Muscle layer of colon (tissue), 2 donors: ENCODE measurements around the gene NTPCR.

Experiments used
- H3K27ac ChIP-seq: one replicate; pipeline ENCODE4 v1.7.0; 2013; ENCODE audit warnings: low read depth, mild to moderate bottlenecking, low read length, moderate library complexity
- H3K27me3 ChIP-seq, 2 donors: one replicate each; pipeline ENCODE4 v1.7.0; 2013; ENCODE audit warnings: low read length in 2 of 2, mild to moderate bottlenecking in 2 of 2; ENCODE audit not compliant: insufficient read depth in 2 of 2, control insufficient read depth in 1 of 2
- H3K36me3 ChIP-seq: one replicate; pipeline ENCODE4 v1.7.0; 2013; ENCODE audit warnings: mild to moderate bottlenecking, low read length; ENCODE audit not compliant: insufficient read depth
- H3K4me1 ChIP-seq: one replicate; pipeline ENCODE4 v1.7.0; 2013; ENCODE audit warnings: mild to moderate bottlenecking, low read length; ENCODE audit not compliant: insufficient read depth
- H3K4me3 ChIP-seq, 2 donors: one replicate each; pipeline ENCODE4 v1.7.0; 2013; ENCODE audit warnings: low read length in 2 of 2, low read depth in 1 of 2, mild to moderate bottlenecking in 1 of 2, moderate library complexity in 1 of 2
- H3K9ac ChIP-seq: one replicate; pipeline ENCODE4 v1.7.0; 2013; ENCODE audit warnings: low read length
- H3K9me3 ChIP-seq: one replicate; pipeline ENCODE4 v1.7.0; 2013; ENCODE audit warnings: mild to moderate bottlenecking, low read length
- donor health status: abdominal sarcoma.
- donor health status: Adenocarcinoma of cecum.

The NTPCR gene

DNA sequence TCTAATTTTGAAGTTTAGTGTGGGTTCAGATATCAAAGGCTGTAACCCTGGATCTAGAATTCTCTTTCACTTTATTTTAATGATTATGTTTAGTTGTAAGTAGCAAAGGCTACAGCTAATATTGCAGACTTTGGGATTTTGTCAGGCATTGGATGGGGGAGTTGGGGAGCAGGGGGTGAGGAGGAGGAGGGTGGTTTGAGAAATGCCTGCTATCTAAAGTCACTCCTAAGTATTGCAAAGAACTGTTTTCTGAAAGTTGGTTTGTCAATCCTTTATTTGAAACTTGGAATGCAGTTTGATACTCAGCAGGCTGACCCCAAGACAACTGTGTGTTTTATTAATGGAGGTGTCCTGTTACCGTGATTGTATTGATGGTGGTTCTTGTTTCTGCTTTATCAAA lies 1.2 kb downstream of the NTPCR start:
- Histone ChIP-seq H3K27me3 (no peaks in the 10 kb centered on the region), H3K9me3 (no peaks in the 10 kb centered on the region), H3K9ac (peak overlapping the region; percentile 26), H3K36me3 (no peaks in the 10 kb centered on the region), H3K4me1 (peaks cover 15% of the 10 kb centered on the region), H3K4me3 (peak overlapping the region; percentile 94), H3K27ac (no peak overlapping the region)

DNA sequence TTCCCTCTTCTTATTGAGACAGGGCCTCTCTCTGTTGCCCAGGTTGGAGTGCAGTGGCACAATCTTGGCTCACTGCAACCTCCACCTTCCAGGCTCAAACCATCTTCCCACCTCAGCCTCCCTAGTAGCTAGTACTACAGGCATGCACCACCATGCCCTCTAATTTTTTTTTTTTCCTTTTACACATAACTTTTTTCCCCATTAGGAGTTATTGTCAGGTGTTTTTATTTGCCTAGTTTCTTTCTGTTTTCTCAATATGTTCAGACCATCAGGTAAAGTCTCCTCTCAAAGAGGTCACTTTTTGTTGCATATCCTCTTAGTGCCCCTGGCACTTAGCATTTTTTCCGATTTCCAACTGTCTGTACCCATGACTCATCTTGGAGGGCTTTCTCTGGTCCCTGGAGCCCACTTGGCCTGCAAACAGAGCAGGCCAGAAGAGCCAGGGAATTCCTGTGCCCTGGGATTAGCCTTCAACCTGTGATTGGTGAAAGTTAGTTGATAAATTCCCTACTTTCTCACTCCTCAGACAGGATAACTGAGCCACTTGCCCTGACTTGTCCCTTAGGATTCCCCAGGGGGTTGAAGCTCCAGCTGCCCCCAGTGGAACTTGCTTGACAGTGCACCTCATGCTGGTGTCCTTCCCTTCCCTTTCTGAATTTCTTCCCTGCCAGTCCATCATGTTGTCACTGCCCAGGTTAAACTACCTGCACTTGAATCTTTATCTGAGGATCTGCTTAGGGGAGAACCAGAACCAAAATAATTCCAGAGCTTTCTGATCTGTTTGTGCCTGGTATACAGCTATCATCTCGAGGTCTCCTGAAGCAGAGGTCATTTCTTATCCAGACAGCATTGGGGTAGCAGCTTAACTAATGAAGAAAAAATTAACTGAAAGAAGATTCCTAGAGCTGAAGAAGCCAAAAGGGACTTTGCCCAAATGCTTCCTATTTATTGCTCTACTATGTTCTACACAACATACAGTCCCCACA lies 2.4 kb downstream of the NTPCR start:
- H3K9ac ChIP-seq = no peak overlapping the region
- no peak overlapping the region for H3K4me3 ChIP-seq
- H3K27me3 ChIP-seq = no peaks in the 10 kb centered on the region
- H3K9me3 ChIP-seq = no peaks in the 10 kb centered on the region
- H3K36me3 ChIP-seq = peaks cover 5% of the 10 kb centered on the region
- peaks cover 15% of the 10 kb centered on the region for H3K4me1 ChIP-seq
- H3K27ac ChIP-seq = no peak overlapping the region

DNA sequence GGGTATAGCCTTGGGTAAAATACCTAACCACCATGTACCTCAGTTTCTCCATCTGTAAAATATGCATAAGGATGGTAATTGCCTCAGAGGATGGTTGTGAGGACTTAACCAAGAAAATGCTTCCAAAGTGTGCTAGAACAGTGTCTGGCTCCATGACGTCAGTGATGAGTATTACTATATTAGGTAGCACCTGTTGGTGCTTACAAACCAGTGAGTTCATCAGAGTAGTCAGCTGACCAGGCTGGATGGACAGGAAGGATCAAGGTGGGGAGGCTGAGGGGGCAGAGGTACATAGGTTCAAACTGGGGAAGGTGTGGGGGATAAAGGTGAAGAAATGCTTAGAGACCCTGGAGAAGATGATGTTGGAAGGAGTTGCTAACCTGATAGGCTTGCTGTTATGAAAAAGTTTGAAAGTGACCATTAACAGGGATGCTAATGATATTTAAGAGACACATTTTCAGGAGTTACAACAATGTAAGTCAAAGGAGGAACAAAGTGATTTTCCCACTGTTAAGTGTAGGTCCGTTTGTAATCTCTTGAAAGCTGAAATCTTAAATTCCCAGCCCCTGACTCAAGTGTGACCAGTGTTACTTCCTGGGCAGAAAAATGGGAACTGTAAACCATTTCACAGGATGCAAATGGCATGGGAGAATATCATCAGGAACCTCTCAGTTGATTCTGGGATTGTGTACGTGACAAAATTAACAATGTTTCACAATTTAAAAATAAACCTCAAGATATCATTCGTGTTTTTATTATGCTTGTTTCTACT lies 4.4 kb downstream of the NTPCR start:
- Histone ChIP-seq H3K4me3 (no peak overlapping the region), H3K4me1 (peaks cover 12% of the 10 kb centered on the region), H3K36me3 (peaks cover 18% of the 10 kb centered on the region), H3K9ac (no peak overlapping the region), H3K9me3 (no peaks in the 10 kb centered on the region), H3K27me3 (no peaks in the 10 kb centered on the region), H3K27ac (no peak overlapping the region)

DNA sequence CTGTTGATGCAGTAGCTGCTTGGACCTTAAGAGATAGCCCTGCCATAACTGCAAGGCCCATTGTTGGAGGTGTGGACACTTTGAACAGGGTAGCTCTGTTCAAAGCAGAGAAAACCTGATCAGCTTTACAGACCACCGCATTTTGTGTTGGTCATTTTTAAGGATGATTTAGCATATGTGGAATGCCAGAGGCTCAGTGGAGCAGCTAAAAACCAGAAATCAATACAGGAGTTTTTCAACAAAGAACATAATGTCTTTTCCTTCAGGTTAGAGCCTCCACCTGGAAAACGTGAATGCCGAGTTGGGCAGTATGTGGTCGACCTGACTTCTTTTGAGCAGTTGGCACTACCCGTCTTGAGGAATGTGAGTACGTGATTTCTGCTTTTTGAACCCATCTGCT lies 5.7 kb downstream of the NTPCR start:
- H3K27me3 ChIP-seq = no peaks in the 10 kb centered on the region
- no peak overlapping the region for H3K27ac ChIP-seq
- H3K4me3 ChIP-seq = no peak overlapping the region
- peaks cover 18% of the 10 kb centered on the region for H3K36me3 ChIP-seq
- no peaks in the 10 kb centered on the region for H3K9me3 ChIP-seq
- no peak overlapping the region for H3K9ac ChIP-seq
- peaks cover 10% of the 10 kb centered on the region for H3K4me1 ChIP-seq

DNA sequence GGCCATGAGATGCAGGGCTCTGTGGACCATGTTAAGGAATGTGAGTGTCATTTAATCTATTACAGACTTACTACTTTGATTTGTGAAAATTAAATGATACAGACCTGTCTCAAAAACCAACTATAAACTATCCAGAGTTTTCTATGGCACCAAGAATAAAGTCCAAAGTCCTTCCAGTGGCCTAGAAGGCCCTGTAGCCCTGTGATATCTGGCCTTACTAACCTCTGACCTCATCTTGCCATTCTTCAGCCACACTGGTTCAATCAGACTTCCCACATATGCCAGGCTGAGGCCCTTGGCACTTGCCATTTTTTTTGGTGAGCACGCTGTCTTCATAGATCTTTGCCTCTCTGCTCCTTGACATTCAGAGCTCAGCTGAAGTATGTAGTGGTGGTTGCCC lies 7.7 kb downstream of the NTPCR start:
- H3K36me3 ChIP-seq = peaks cover 18% of the 10 kb centered on the region

DNA sequence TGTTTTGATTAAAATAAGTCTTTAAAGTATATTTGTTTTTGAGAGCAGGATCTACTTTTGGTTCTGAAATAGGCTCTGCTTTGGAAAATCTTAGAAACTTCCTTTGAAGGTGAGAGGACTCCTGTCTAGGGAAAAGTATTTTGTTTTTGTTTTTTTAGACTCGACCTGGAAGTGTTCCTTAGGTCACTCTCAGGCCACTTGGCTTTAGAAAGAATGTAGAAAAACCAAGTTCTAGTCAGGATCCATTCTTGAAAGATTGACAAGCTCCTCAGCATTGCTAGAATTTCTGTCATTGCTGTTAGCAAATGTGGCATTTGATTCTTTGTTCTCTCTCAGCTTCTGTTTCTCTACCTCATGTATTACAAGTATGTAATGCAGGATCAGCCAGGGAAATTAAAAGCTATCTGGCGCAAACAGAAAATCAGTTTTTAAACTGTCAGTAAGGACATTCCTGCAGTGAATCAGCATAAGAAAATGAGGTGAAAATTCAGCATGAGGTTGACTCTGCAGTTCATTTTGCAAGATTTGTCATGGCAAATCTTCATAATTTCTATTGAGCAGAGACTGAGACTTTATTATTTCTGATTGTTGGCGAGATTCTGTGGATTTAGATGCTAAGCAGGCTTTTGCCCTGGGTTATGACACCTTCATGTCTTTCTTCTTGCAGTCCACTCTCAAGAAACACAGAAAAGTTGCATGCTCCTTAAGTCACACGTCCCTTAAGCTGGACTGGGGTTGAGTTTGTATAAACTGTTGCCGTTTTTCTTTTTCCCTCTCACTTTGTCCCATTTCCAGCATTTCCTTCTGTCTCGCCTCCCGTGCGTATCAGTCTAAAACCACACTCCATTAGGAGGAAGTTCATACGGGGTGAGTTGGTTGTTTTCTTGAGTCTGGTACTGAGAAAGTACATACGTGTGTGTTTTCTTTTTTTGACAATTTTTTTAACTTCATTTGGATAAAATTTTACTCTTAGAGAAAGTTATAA lies 12.6 kb downstream of the NTPCR start:
- Histone ChIP-seq H3K9ac (no peak overlapping the region), H3K36me3 (peaks cover 11% of the 10 kb centered on the region), H3K9me3 (no peaks in the 10 kb centered on the region), H3K4me3 (no peak overlapping the region), H3K4me1 (peaks cover 17% of the 10 kb centered on the region), H3K27ac (no peak overlapping the region), H3K27me3 (no peaks in the 10 kb centered on the region)

More for the DNA sequence above, 7.7 kb downstream of the NTPCR start:
- Histone ChIP-seq H3K9ac (no peak overlapping the region), H3K4me3 (no peak overlapping the region), H3K27ac (no peak overlapping the region), H3K27me3 (no peaks in the 10 kb centered on the region), H3K9me3 (no peaks in the 10 kb centered on the region), H3K4me1 (peaks cover 4% of the 10 kb centered on the region)

DNA sequence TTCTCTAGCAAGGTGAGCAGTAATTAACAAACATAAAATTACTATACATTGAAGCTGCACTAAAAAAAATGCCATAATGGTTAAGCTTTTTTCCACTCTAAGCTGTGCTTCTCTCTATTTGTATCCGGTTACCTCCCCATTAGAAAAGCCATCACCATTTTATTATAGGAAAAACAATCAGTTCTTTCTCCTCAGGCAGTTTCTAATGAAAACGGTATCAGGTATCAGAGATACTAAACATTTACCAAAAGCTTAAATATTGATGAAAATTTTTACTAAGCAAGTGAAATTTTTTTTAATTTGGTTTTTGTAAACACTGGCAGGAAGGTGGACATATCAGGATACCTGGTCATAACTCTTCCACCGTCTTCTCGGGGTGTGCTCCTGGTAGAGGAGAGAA lies 14.2 kb downstream of the NTPCR start:
- H3K9me3 ChIP-seq = no peaks in the 10 kb centered on the region
- no peaks in the 10 kb centered on the region for H3K27me3 ChIP-seq
- peaks cover 6% of the 10 kb centered on the region for H3K36me3 ChIP-seq
- no peak overlapping the region for H3K4me3 ChIP-seq
- no peak overlapping the region for H3K27ac ChIP-seq
- H3K9ac ChIP-seq = no peak overlapping the region
- H3K4me1 ChIP-seq = peaks cover 17% of the 10 kb centered on the region

DNA sequence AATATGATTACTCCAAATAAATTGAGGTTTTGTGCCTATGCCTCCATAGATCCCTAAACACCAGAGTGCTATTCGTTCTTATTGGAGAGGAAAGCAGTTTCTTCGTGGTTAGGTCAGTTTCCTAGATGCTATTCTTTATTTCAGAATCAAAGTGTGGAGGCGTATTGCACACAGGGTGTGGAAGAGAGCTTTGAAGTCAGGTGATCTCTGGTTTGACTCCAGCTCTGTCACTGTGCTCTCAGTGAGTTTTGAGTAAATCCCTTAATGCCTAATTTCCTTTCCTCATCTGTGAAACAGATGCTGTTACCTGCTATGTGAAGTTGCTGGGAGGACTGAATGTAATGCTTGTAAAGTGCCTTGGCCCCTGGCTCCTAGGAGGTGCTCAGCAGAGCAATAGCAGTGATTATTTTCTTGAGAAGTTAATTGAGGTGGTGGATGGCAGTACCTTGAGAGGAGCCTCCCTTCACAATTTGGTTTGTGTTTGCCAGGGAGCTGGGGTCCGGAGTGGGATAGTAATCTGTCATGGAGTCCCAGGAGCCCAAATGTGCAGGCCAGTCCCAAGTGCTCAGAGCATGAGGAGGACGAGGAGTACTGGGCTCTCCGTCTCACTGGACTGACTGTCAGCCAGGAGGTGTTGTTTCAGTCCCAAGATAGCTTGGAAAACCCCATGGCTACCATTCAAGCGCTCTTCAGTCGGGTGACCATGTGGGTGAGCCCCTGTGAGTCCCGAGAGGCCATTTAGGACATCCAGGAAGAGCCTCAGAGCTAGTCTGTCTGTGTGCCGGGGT lies 14.9 kb downstream of the NTPCR start:
- H3K4me1 ChIP-seq = peaks cover 17% of the 10 kb centered on the region
- H3K27ac ChIP-seq = no peak overlapping the region
- peaks cover 13% of the 10 kb centered on the region for H3K36me3 ChIP-seq
- no peak overlapping the region for H3K4me3 ChIP-seq
- H3K9ac ChIP-seq = no peak overlapping the region
- H3K9me3 ChIP-seq = no peaks in the 10 kb centered on the region
- H3K27me3 ChIP-seq = no peaks in the 10 kb centered on the region

DNA sequence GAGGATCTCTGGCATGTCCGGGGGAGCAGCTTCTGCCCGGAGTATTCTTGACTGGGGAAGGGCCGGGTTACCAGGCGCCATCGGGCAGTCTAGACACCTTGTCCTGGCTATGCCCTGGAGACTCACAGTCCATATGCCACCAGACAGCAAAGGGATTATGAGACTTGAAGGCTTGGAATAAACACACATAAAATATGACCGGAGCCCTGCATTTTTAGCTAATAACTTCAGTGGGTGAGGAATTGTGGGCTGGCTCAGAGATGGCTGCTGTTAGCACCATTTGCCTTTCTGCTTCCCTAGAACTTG lies 15.5 kb downstream of the NTPCR start:
- H3K9ac ChIP-seq = no peak overlapping the region
- no peak overlapping the region for H3K4me3 ChIP-seq
- H3K27me3 ChIP-seq = no peaks in the 10 kb centered on the region
- H3K9me3 ChIP-seq = no peaks in the 10 kb centered on the region
- H3K36me3 ChIP-seq = peaks cover 15% of the 10 kb centered on the region
- H3K4me1 ChIP-seq = peaks cover 17% of the 10 kb centered on the region
- no peak overlapping the region for H3K27ac ChIP-seq

DNA sequence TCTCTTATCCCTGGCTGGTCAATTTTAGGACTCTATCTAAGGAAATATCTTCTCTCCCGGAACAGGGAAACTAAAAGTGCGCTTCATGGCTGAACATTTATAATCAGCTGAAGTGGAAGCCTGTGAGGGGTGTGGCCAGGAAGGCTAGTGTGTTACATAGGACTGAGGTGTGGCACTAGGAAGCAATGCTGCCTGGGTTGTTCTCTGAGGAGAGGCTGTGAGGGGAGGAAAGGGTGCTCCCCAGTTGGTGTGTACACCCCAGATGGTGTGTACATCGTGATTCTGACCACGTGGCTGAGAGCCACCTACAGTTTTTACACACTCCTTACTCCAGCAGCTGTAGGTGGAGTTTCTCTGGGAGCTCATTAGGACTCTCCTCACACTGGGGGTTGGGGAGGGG lies 16.3 kb downstream of the NTPCR start:
- no peak overlapping the region for H3K27ac ChIP-seq
- peaks cover 23% of the 10 kb centered on the region for H3K36me3 ChIP-seq
- no peaks in the 10 kb centered on the region for H3K9me3 ChIP-seq
- no peaks in the 10 kb centered on the region for H3K27me3 ChIP-seq
- peaks cover 17% of the 10 kb centered on the region for H3K4me1 ChIP-seq
- no peak overlapping the region for H3K9ac ChIP-seq
- no peak overlapping the region for H3K4me3 ChIP-seq
